Activated T-cell treated with anti-CD3 and anti-CD28 coated beads, Interleukin-2, amount 50 U/mL, for 72 hours (primary cell): ENCODE results near the gene PTPN1. TPM values are rescaled to one million over a fixed set of nuclear protein-coding genes. Genes with fewer than 3 reads are reported as not detected.

Experiments
- ATAC-seq, 2 donors: fragments of 150-1000 bp; cut with Tn5 transposase; replicated peaks in 1 of 2; 2 replicates each; pipeline ENCODE4 v1.10.0; 2021; ENCODE audit warnings: moderate library complexity in 2 of 2, mild to moderate bottlenecking in 1 of 2
- DNase-seq, 2 donors: peaks; one replicate each; pipeline ENCODE4 v3.0.0; 2021 to 2022; ENCODE audit warnings: mixed read lengths in 1 of 2
- H3K27ac Mint-ChIP-seq: one replicate; pipeline ENCODE4 v1.8.0; 2022; ENCODE audit warnings: mild to moderate bottlenecking, moderate library complexity, mixed read lengths
- H3K27me3 Mint-ChIP-seq: one replicate; pipeline ENCODE4 v1.8.0; 2022; ENCODE audit warnings: low read depth, mixed read lengths
- H3K36me3 Mint-ChIP-seq, 2 donors: one replicate each; pipeline ENCODE4 v1.8.0; 2022; ENCODE audit warnings: mixed read lengths in 2 of 2, mild to moderate bottlenecking in 1 of 2; ENCODE audit not compliant: insufficient read depth in 2 of 2
- H3K4me1 Mint-ChIP-seq: one replicate; pipeline ENCODE4 v1.8.0; 2022; ENCODE audit warnings: low read depth, mixed read lengths
- H3K4me3 Mint-ChIP-seq, 2 donors: one replicate each; pipeline ENCODE4 v1.8.0; 2022; ENCODE audit warnings: mild to moderate bottlenecking in 2 of 2, mixed read lengths in 2 of 2, moderate library complexity in 2 of 2
- H3K9me3 Mint-ChIP-seq, 2 donors: one replicate each; pipeline ENCODE4 v1.8.0; 2022; ENCODE audit warnings: mixed read lengths in 2 of 2
- total RNA-seq, 2 donors: library from RNA; stranded (reverse); gene quantifications; one replicate each; pipeline ENCODE4 v1.2.3, GENCODE V29; 2022

The PTPN1 gene
- total RNA-seq, 2 donors from 2014 or later = 138 TPM

- Mint-ChIP-seq H3K36me3 (peaks cover 18 to 23% of the 10 kb centered on the region in 2 donors), H3K4me3 (peak overlapping the region; percentile 60 to 67), H3K27me3 (no peaks in the 10 kb centered on the region), H3K27ac (peak overlapping the region; percentile 97), H3K9me3 (no peaks in the 10 kb centered on the region), H3K4me1 (peaks cover 12% of the 10 kb centered on the region)
- ATAC-seq (no peak), DNase-seq (no peak)
Observed at GRCh38 chr20:50548396-50548795, 38.2 kb downstream of the PTPN1 start.

- Mint-ChIP-seq H3K27me3 (no peaks in the 10 kb centered on the region), H3K9me3 (no peaks in the 10 kb centered on the region), H3K27ac (peak overlapping the region; percentile 92), H3K4me3 (peak overlapping the region in 1 of 2 donors; percentile 65), H3K36me3 (peaks cover 12 to 22% of the 10 kb centered on the region in 2 donors), H3K4me1 (no peaks in the 10 kb centered on the region)
- DNase-seq (no peak), ATAC-seq (no peak)
Observed at GRCh38 chr20:50550531-50550930, 40.3 kb downstream of the PTPN1 start.

GRCh38 chr20:50551288-50551687, 41.1 kb downstream of the PTPN1 start:
- DNase-seq = peak; percentile 26 to 57
- Mint-ChIP-seq H3K27ac (peak overlapping the region; percentile 92), H3K4me3 (peak overlapping the region in 1 of 2 donors; percentile 65), H3K4me1 (no peaks in the 10 kb centered on the region), H3K27me3 (no peaks in the 10 kb centered on the region), H3K36me3 (peaks cover 12 to 27% of the 10 kb centered on the region in 2 donors), H3K9me3 (no peaks in the 10 kb centered on the region)
- ATAC-seq = peak; percentile 81 to 84

GRCh38 chr20:50552979-50553378, 42.8 kb downstream of the PTPN1 start:
- no peak for DNase-seq
- Mint-ChIP-seq H3K4me1 (peaks cover 8% of the 10 kb centered on the region), H3K27ac (no peak overlapping the region), H3K9me3 (no peaks in the 10 kb centered on the region), H3K27me3 (no peaks in the 10 kb centered on the region), H3K36me3 (peaks cover 6 to 24% of the 10 kb centered on the region in 2 donors), H3K4me3 (no peak overlapping the region)
- no peak for ATAC-seq

- Mint-ChIP-seq H3K36me3 (peaks cover 6 to 25% of the 10 kb centered on the region in 2 donors), H3K4me3 (no peak overlapping the region), H3K27ac (no peak overlapping the region), H3K4me1 (peaks cover 28% of the 10 kb centered on the region), H3K9me3 (no peaks in the 10 kb centered on the region), H3K27me3 (no peaks in the 10 kb centered on the region)
- ATAC-seq (peak; percentile 32 to 41), DNase-seq (peak in 1 of 2 donors; percentile 51)
Observed at GRCh38 chr20:50554694-50555579, 44.8 kb downstream of the PTPN1 start.

- Mint-ChIP-seq H3K36me3 (peaks cover 6 to 25% of the 10 kb centered on the region in 2 donors), H3K9me3 (no peaks in the 10 kb centered on the region), H3K27ac (peak overlapping the region; percentile 10), H3K4me1 (peaks cover 34% of the 10 kb centered on the region), H3K27me3 (no peaks in the 10 kb centered on the region), H3K4me3 (no peak overlapping the region)
- ATAC-seq (no peak), DNase-seq (no peak)
Observed at GRCh38 chr20:50555662-50556061, 45.5 kb downstream of the PTPN1 start.

- H3K36me3 Mint-ChIP-seq = peaks cover 11 to 35% of the 10 kb centered on the region in 2 donors
- H3K27me3 Mint-ChIP-seq = no peaks in the 10 kb centered on the region
- ATAC-seq (no peak), DNase-seq (no peak)
- H3K4me3 Mint-ChIP-seq = no peak overlapping the region
- peak overlapping the region; percentile 80 for H3K27ac Mint-ChIP-seq
- peaks cover 54% of the 10 kb centered on the region for H3K4me1 Mint-ChIP-seq
- H3K9me3 Mint-ChIP-seq = no peaks in the 10 kb centered on the region
Observed at GRCh38 chr20:50557549-50558134, 47.5 kb downstream of the PTPN1 start.

GRCh38 chr20:50558483-50558925, 48.3 kb downstream of the PTPN1 start:
- Mint-ChIP-seq H3K36me3 (peaks cover 16 to 43% of the 10 kb centered on the region in 2 donors), H3K27ac (peak overlapping the region; percentile 54), H3K9me3 (peaks cover 0 to 2% of the 10 kb centered on the region in 2 donors), H3K4me3 (no peak overlapping the region), H3K4me1 (peaks cover 62% of the 10 kb centered on the region), H3K27me3 (no peaks in the 10 kb centered on the region)
- ATAC-seq = no peak
- no peak for DNase-seq

GRCh38 chr20:50559149-50559548, 49.0 kb downstream of the PTPN1 start:
- Mint-ChIP-seq H3K4me1 (peaks cover 69% of the 10 kb centered on the region), H3K27me3 (no peaks in the 10 kb centered on the region), H3K36me3 (peaks cover 16 to 45% of the 10 kb centered on the region in 2 donors), H3K9me3 (peaks cover 0 to 2% of the 10 kb centered on the region in 2 donors), H3K4me3 (peak overlapping the region; percentile 56 to 99), H3K27ac (peak overlapping the region; percentile 97)
- DNase-seq = no peak
- no peak for ATAC-seq

- DNase-seq (no peak), ATAC-seq (no peak)
- Mint-ChIP-seq H3K4me3 (peak overlapping the region; percentile 56 to 99), H3K9me3 (peaks cover 0 to 2% of the 10 kb centered on the region in 2 donors), H3K27ac (peak overlapping the region; percentile 97), H3K4me1 (peaks cover 78% of the 10 kb centered on the region), H3K36me3 (peaks cover 18 to 52% of the 10 kb centered on the region in 2 donors), H3K27me3 (no peaks in the 10 kb centered on the region)
Observed at GRCh38 chr20:50559856-50560638, 49.9 kb downstream of the PTPN1 start.

GRCh38 chr20:50560867-50561266, 50.7 kb downstream of the PTPN1 start:
- Mint-ChIP-seq H3K27me3 (no peaks in the 10 kb centered on the region), H3K27ac (peak overlapping the region; percentile 100), H3K4me1 (peaks cover 86% of the 10 kb centered on the region), H3K4me3 (peak overlapping the region; percentile 81 to 99), H3K36me3 (peaks cover 18 to 52% of the 10 kb centered on the region in 2 donors), H3K9me3 (peaks cover 0 to 2% of the 10 kb centered on the region in 2 donors)
- ATAC-seq = no peak
- DNase-seq = no peak

GRCh38 chr20:50561379-50562078, 51.3 kb downstream of the PTPN1 start:
- DNase-seq = peak; percentile 82 to 85
- peaks cover 18 to 53% of the 10 kb centered on the region in 2 donors for H3K36me3 Mint-ChIP-seq
- H3K27ac Mint-ChIP-seq = peak overlapping the region; percentile 100
- peaks cover 0 to 2% of the 10 kb centered on the region in 2 donors for H3K9me3 Mint-ChIP-seq
- peaks cover 92% of the 10 kb centered on the region for H3K4me1 Mint-ChIP-seq
- peak overlapping the region; percentile 81 to 99 for H3K4me3 Mint-ChIP-seq
- no peaks in the 10 kb centered on the region for H3K27me3 Mint-ChIP-seq
- peak; percentile 92 to 93 for ATAC-seq
